Activated CD4-positive, alpha-beta T cell treated with anti-CD3 and anti-CD28 coated beads for 48 hours (primary cell): ENCODE results near the gene NIN.
A peak's percentile ranks its signal among the peaks of the same experiment; 100 is the strongest.

Experiments used
- DNase-seq: peaks from one replicate; pipeline ENCODE4 v3.0.0-alpha.2; 2020

The NIN gene

GRCh38 chr14:50830932-50831725 is at the start of gene NIN:
Gene NIN, minus strand, starts transcription at chr14:50831162. Its CDS starts 9,106 bp downstream, at chr14:50822056.
- DNase-seq: peak; percentile 78

- peak; percentile 82 for DNase-seq
These were observed 44.6 kb upstream of the NIN start for GRCh38 chr14:50875359-50876070.

- no peak for DNase-seq
These were observed 43.8 kb upstream of the NIN start for GRCh38 chr14:50874757-50875156.

GRCh38 chr14:50871914-50872732 is 41.2 kb upstream of the NIN start, which contains the start of gene ABHD12B:
Gene ABHD12B, plus strand, starts transcription at chr14:50872053. Its CDS starts 122 bp downstream, at chr14:50872175.
- no peak for DNase-seq

GRCh38 chr14:50871228-50871627 is 40.3 kb upstream of the NIN start:
- DNase-seq: no peak

- DNase-seq: no peak
These were observed 34.6 kb upstream of the NIN start for GRCh38 chr14:50865391-50866076.

- DNase-seq: no peak
These were observed 34.0 kb upstream of the NIN start for GRCh38 chr14:50864946-50865345.

GRCh38 chr14:50864237-50864636 is 33.3 kb upstream of the NIN start:
- no peak for DNase-seq

- DNase-seq: no peak
These were observed 31.1 kb upstream of the NIN start for GRCh38 chr14:50862036-50862570.

- DNase-seq: peak; percentile 93
These were observed 29.6 kb upstream of the NIN start for GRCh38 chr14:50860478-50861086.

- DNase-seq: no peak
These were observed 28.3 kb upstream of the NIN start for GRCh38 chr14:50859296-50859624.

GRCh38 chr14:50856660-50857059 is 25.7 kb upstream of the NIN start:
- DNase-seq: no peak

GRCh38 chr14:50855558-50855957 is 24.6 kb upstream of the NIN start:
- no peak for DNase-seq

- no peak for DNase-seq
These were observed 23.6 kb upstream of the NIN start for GRCh38 chr14:50854521-50854920.

- DNase-seq: no peak
These were observed 22.9 kb upstream of the NIN start for GRCh38 chr14:50853891-50854290.

GRCh38 chr14:50846226-50846880 is 15.4 kb upstream of the NIN start:
- DNase-seq: no peak

- no peak for DNase-seq
These were observed 14.2 kb upstream of the NIN start for GRCh38 chr14:50845166-50845565.

- DNase-seq: no peak
These were observed 13.4 kb upstream of the NIN start for GRCh38 chr14:50844391-50844790.

GRCh38 chr14:50839691-50840090 is 8.7 kb upstream of the NIN start:
- no peak for DNase-seq

GRCh38 chr14:50839048-50839447 is 8.1 kb upstream of the NIN start:
- DNase-seq: no peak

- no peak for DNase-seq
These were observed 7.0 kb upstream of the NIN start for GRCh38 chr14:50837850-50838470.
